ENCODE results near the gene MAGI1. TPM values are rescaled to one million over a fixed set of nuclear protein-coding genes. Genes with fewer than 3 reads are reported as not detected.

Gene MAGI1
- total RNA-seq, 1 experiment from 2014 or later, result 38.6 TPM

DNA sequence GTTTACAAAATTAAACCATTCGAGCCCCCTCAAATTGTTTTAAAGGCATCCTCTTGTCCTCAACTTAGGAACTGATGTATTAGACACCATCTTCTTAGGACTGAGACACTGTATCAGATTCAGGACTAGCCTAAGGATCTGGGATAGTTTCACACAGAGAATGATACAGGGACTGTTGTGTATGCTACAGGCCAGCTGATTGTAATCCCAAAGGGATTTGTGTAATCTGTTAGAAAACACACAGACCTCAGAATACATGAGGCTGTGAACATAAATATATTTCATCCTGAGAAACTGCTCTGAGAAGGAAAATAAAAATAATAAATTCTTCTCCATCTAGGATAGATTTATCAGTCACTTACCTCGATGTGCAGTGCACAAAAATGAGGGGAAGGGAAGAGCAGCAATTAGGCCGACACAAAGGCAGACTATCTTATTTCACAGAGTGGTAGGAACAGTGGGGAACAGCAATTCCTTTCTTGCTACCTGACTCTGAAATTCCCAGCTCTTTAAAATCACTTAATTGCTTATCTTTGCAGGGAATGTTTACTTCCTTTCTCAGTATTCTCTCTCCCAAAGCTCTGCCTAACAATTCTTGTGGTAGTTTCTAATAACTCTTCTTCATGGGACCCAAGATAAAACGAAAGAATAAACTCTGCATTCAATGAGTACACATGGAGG, 322.5 kb downstream of the MAGI1 start:
- H3K9me3 ChIP-seq (ENCODE audit: control insufficient read depth in 1 of 2, insufficient read depth in 1 of 2, low read depth in 1 of 2, low read length in 2 of 2), result no peaks in the 10 kb centered on the region
- BruUV-seq (replicated peaks), result no TSS peak
- no peak overlapping the region for H3K9ac ChIP-seq (ENCODE audit: low read length)
- no peak for ATAC-seq
- no peaks in the 10 kb centered on the region for H3K36me3 ChIP-seq (ENCODE audit: control insufficient read depth in 1 of 2, insufficient read depth in 2 of 2, low read length in 2 of 2)
- RAD21 ChIA-PET (ENCODE audit: low non-redundant PET in 1 of 2, low total read pairs in 2 of 2, uncharacterized antibody in 2 of 2, unreplicated experiment in 2 of 2), result no interaction called here
- no peaks in the 10 kb centered on the region for H4K20me1 ChIP-seq (ENCODE audit: insufficient read depth)
- intact Hi-C loops (cut with micrococcal nuclease), result no loop called here
- no peak overlapping the region for H3K4me2 ChIP-seq (ENCODE audit: low read length)
- H2AFZ ChIP-seq (ENCODE audit: low read depth, low read length, poor library complexity, severe bottlenecking), result no peak overlapping the region
- TF ChIP-seq JUND (IDR thresholded peaks at IDR 0.05), result no peak
- POLR2A ChIA-PET, result no interaction called here
- CTCF ChIA-PET, result no interaction called here
- no peak overlapping the region for H3K4me3 ChIP-seq (replicated peaks in 1 of 2; ENCODE audit: low read depth in 1 of 2, low read length in 2 of 2)
- no peaks in the 10 kb centered on the region for H3K27me3 ChIP-seq (ENCODE audit: insufficient read depth, low read length)
- no peak for DNase-seq (ENCODE audit: low read depth, low spot score)
- no peaks in the 10 kb centered on the region for H3K4me1 ChIP-seq (ENCODE audit: control insufficient read depth in 1 of 2, insufficient read depth in 2 of 2, low read length in 2 of 2)
- H3K27ac ChIP-seq (ENCODE audit: low read depth, low read length), result no peak overlapping the region
- no peaks in the 10 kb centered on the region for H3K79me2 ChIP-seq (ENCODE audit: insufficient read depth, low read length)
- no peaks in the 10 kb centered on the region for H3K9me2 ChIP-seq (ENCODE audit: insufficient read depth)

GRCh38 chr3:65714134-65714533, 324.6 kb downstream of the MAGI1 start:
- POLR2A ChIA-PET, result no interaction called here
- TF ChIP-seq JUND (IDR thresholded peaks at IDR 0.05) (no peak), POLR2A (IDR thresholded peaks at IDR 0.05; ENCODE audit: borderline replicate concordance, extremely low read depth, insufficient read depth, insufficient read length) (no peak), YY1 (IDR thresholded peaks at IDR 0.05; ENCODE audit: extremely low read depth, insufficient replicate concordance, low read depth, low read length) (no peak), REST (IDR thresholded peaks at IDR 0.05; ENCODE audit: low read depth) (no peak), ZBTB33 (IDR thresholded peaks at IDR 0.05; ENCODE audit: extremely low read depth, insufficient replicate concordance, low read length) (no peak), EGR1 (IDR thresholded peaks at IDR 0.05; ENCODE audit: low read depth) (no peak), FOSL1 (IDR thresholded peaks at IDR 0.05; ENCODE audit: low read depth) (no peak), ZNF274 (IDR thresholded peaks at IDR 0.05; ENCODE audit: low read depth, low read length) (no peak), SP1 (IDR thresholded peaks at IDR 0.05; ENCODE audit: low read depth) (no peak), EZH2 (IDR thresholded peaks at IDR 0.05) (no peak), SIN3A (IDR thresholded peaks at IDR 0.05; ENCODE audit: low read depth) (no peak), SRF (IDR thresholded peaks at IDR 0.05; ENCODE audit: low read depth) (no peak), TCF7L2 (IDR thresholded peaks at IDR 0.05; ENCODE audit: borderline replicate concordance, extremely low read depth, insufficient read depth, insufficient read length) (no peak), CBX3 (IDR thresholded peaks at IDR 0.05; ENCODE audit: low read depth) (no peak)
- TF ChIP-seq, protein P1, sequence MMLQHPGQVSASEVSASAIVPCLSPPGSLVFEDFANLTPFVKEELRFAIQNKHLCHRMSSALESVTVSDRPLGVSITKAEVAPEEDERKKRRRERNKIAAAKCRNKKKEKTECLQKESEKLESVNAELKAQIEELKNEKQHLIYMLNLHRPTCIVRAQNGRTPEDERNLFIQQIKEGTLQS (IDR thresholded peaks at IDR 0.05), result no peak
- TF ChIP-seq, protein P2, sequence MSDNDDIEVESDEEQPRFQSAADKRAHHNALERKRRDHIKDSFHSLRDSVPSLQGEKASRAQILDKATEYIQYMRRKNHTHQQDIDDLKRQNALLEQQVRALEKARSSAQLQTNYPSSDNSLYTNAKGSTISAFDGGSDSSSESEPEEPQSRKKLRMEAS (IDR thresholded peaks at IDR 0.05), result no peak

More at GRCh38 chr3:65714134-65714533, 324.6 kb downstream of the MAGI1 start:
- H3K27me3 ChIP-seq (ENCODE audit: insufficient read depth, low read length), result no peaks in the 10 kb centered on the region
- H3K27ac ChIP-seq (ENCODE audit: low read depth, low read length), result no peak overlapping the region
- H3K9ac ChIP-seq (ENCODE audit: low read length), result no peak overlapping the region
- no peaks in the 10 kb centered on the region for H3K79me2 ChIP-seq (ENCODE audit: insufficient read depth, low read length)
- H3K4me3 ChIP-seq (replicated peaks in 1 of 2; ENCODE audit: low read depth in 1 of 2, low read length in 2 of 2), result no peak overlapping the region
- no peak for ATAC-seq
- H3K9me2 ChIP-seq (ENCODE audit: insufficient read depth), result no peaks in the 10 kb centered on the region
- no peaks in the 10 kb centered on the region for H3K4me1 ChIP-seq (ENCODE audit: control insufficient read depth in 1 of 2, insufficient read depth in 2 of 2, low read length in 2 of 2)
- ChIA-PET CTCF (no interaction called here), RAD21 (ENCODE audit: low non-redundant PET in 1 of 2, low total read pairs in 2 of 2, uncharacterized antibody in 2 of 2, unreplicated experiment in 2 of 2) (no interaction called here)
- no peak for DNase-seq (ENCODE audit: low read depth, low spot score)
- H3K9me3 ChIP-seq (ENCODE audit: control insufficient read depth in 1 of 2, insufficient read depth in 1 of 2, low read depth in 1 of 2, low read length in 2 of 2), result no peaks in the 10 kb centered on the region
- BruUV-seq (replicated peaks), result no TSS peak
- no peak overlapping the region for H3K4me2 ChIP-seq (ENCODE audit: low read length)
- H4K20me1 ChIP-seq (ENCODE audit: insufficient read depth), result no peaks in the 10 kb centered on the region
- H2AFZ ChIP-seq (ENCODE audit: low read depth, low read length, poor library complexity, severe bottlenecking), result no peak overlapping the region
- no peaks in the 10 kb centered on the region for H3K36me3 ChIP-seq (ENCODE audit: control insufficient read depth in 1 of 2, insufficient read depth in 2 of 2, low read length in 2 of 2)
- intact Hi-C loops (cut with micrococcal nuclease), result no loop called here
